Endothelial cell of umbilical vein (primary cell): ENCODE results near the gene FAM53B. TPM values are rescaled to one million over a fixed set of nuclear protein-coding genes. Genes with fewer than 3 reads are reported as not detected.

Experiments
- BruUV-seq: library from RNA; stranded (reverse); fragments of 400-500 nt; replicated peaks from 2 replicates; lab custom pipeline; 2021; lab: Mats Ljungman, UMichigan
- CTCF ChIA-PET: fragments of 300-600, 350-600 bp; sonication (Branson Sonifier 250); formaldehyde crosslinking; loops from one replicate; lab custom pipeline; 2021; ENCODE audit warnings: antibody characterized with exemption, inconsistent platforms; lab: Charles Lee
- POLR2A ChIA-PET: fragments of 300-600, 350-600 bp; sonication (Branson Sonifier 250); formaldehyde crosslinking; loops from one replicate; lab custom pipeline; 2021; ENCODE audit warnings: antibody characterized with exemption, inconsistent platforms; lab: Charles Lee
- DNase-seq: peaks from one replicate; pipeline ENCODE4 v3.0.0-alpha.2; 2011; ENCODE audit warnings: low read depth, low spot score
- FAIRE-seq: peaks from 2 replicates; lab custom pipeline; 2011; peaks lifted over from hg19 to GRCh38; lab: Jason Lieb, UNC
- H2AFZ ChIP-seq: 2 replicates; pipeline ENCODE4 v1.6.0; 2012; ENCODE audit warnings: low read depth, low read length, control low read depth, inconsistent platforms
- H3K27ac ChIP-seq: 2 replicates; pipeline ENCODE4 v1.5.1; 2011; ENCODE audit warnings: low read depth, mild to moderate bottlenecking, control low read depth, low read length, moderate library complexity; ENCODE audit not compliant: insufficient read depth
- H3K27me3 ChIP-seq, 2 experiments: 2 replicates each; pipeline versions ENCODE4 v1.6.0 to v1.6.1; 2011; ENCODE audit warnings: low read length in 2 of 2, mixed read lengths in 1 of 2; ENCODE audit not compliant: control insufficient read depth in 2 of 2, insufficient read depth in 2 of 2
- H3K36me3 ChIP-seq, 2 experiments: 2 replicates in 1 of 2; 3 replicates in 1 of 2; pipeline ENCODE4 v1.5.1; 2011; ENCODE audit warnings: low read length in 2 of 2, mild to moderate bottlenecking in 1 of 2, moderate library complexity in 1 of 2; ENCODE audit not compliant: control insufficient read depth in 2 of 2, insufficient read depth in 2 of 2; ENCODE audit errors: extremely low read depth in 1 of 2
- H3K4me1 ChIP-seq: 3 replicates; pipeline ENCODE4 v1.5.1; 2011; ENCODE audit warnings: mild to moderate bottlenecking, low read length; ENCODE audit not compliant: control insufficient read depth, insufficient read depth; ENCODE audit errors: extremely low read depth
- H3K4me2 ChIP-seq: 2 replicates; pipeline ENCODE4 v1.6.1; 2011; ENCODE audit warnings: low read length, control low read depth, mixed read lengths; ENCODE audit not compliant: insufficient read depth
- H3K4me3 ChIP-seq, 3 experiments: fragments of 200-600 bp in 1 of 3; sonication (generic), shearing (Covaris generic) in 1 of 3; replicated peaks in 1 of 3; 2 replicates each; pipeline ENCODE4 v1.5.1; 2011 to 2016; ENCODE audit warnings: control low read depth in 3 of 3, low read length in 3 of 3, mild to moderate bottlenecking in 2 of 3, inconsistent platforms in 1 of 3, low read depth in 1 of 3, moderate library complexity in 1 of 3; ENCODE audit not compliant: insufficient read depth in 1 of 3
- H3K79me2 ChIP-seq: 2 replicates; pipeline ENCODE4 v1.6.0; 2012; ENCODE audit warnings: low read length, inconsistent platforms; ENCODE audit not compliant: control insufficient read depth, insufficient read depth
- H3K9ac ChIP-seq: replicated peaks from 2 replicates; pipeline ENCODE3; 2011; ENCODE audit warnings: low read length, control low read depth; ENCODE audit not compliant: insufficient read depth; ENCODE audit errors: extremely low read depth
- H3K9me1 ChIP-seq: replicated peaks from 3 replicates; pipeline ENCODE4 v1.6.0; 2011; ENCODE audit warnings: mild to moderate bottlenecking, low read length; ENCODE audit not compliant: control insufficient read depth, insufficient read depth; ENCODE audit errors: extremely low read depth
- H3K9me3 ChIP-seq: replicated peaks from 2 replicates; pipeline ENCODE4 v1.5.1; 2012; ENCODE audit warnings: low read length, inconsistent platforms; ENCODE audit not compliant: control insufficient read depth, insufficient read depth
- H4K20me1 ChIP-seq: replicated peaks from 2 replicates; pipeline ENCODE3; 2011; ENCODE audit warnings: mild to moderate bottlenecking, low read length; ENCODE audit not compliant: control insufficient read depth, insufficient read depth; ENCODE audit errors: extremely low read depth
- CTCF ChIP-seq, 2 donors: IDR thresholded peaks; 1 replicate in 1 of 2; 2 replicates in 1 of 2; pipeline ENCODE4 v1.5.1; 2011; ENCODE audit warnings: low read length in 2 of 2, mild to moderate bottlenecking in 2 of 2, moderate library complexity in 2 of 2, control low read depth in 1 of 2, inconsistent platforms in 1 of 2, low read depth in 1 of 2; ENCODE audit not compliant: insufficient read depth in 1 of 2; ENCODE audit errors: extremely low read depth in 1 of 2
- EZH2 ChIP-seq: IDR thresholded peaks from 2 replicates; pipeline ENCODE4 v1.6.1; 2012; ENCODE audit warnings: borderline replicate concordance, low read depth, mild to moderate bottlenecking, moderate library complexity, low read length, inconsistent platforms; ENCODE audit not compliant: severe bottlenecking
- FOS ChIP-seq: IDR thresholded peaks from 2 replicates; pipeline ENCODE4 v1.6.1; 2011; ENCODE audit warnings: mild to moderate bottlenecking, low read length, moderate library complexity, borderline replicate concordance; ENCODE audit not compliant: insufficient read depth
- GATA2 ChIP-seq: IDR thresholded peaks from 2 replicates; pipeline ENCODE4 v1.7.0; 2011; ENCODE audit warnings: low read depth, mild to moderate bottlenecking, moderate library complexity, mixed read lengths, low read length; ENCODE audit not compliant: insufficient read length, insufficient read depth
- JUN ChIP-seq: IDR thresholded peaks from 2 replicates; pipeline ENCODE4 v1.6.1; 2011; ENCODE audit warnings: borderline replicate concordance, low read depth; ENCODE audit not compliant: insufficient read length, insufficient read depth
- MAX ChIP-seq: IDR thresholded peaks from 2 replicates; pipeline ENCODE4 v1.6.1; 2011; ENCODE audit not compliant: insufficient read depth, insufficient read length
- MYC ChIP-seq: IDR thresholded peaks from one replicate; pipeline ENCODE4 v1.6.1; 2011; ENCODE audit warnings: mild to moderate bottlenecking, low read depth, low read length
- POLR2A ChIP-seq: IDR thresholded peaks from 2 replicates; pipeline ENCODE4 v1.6.1; 2012; ENCODE audit warnings: low read depth, mild to moderate bottlenecking, control low read depth, low read length
- POLR2AphosphoS5 ChIP-seq: IDR thresholded peaks from 2 replicates; pipeline ENCODE4 v1.6.1; 2012; ENCODE audit warnings: low read depth, mild to moderate bottlenecking, control low read depth, low read length, moderate library complexity; ENCODE audit not compliant: insufficient read depth
- dilution Hi-C: fragments of 300-500 bp; cut with MboI; formaldehyde crosslinking; loops from one replicate; pipeline ENCODE4 v1.15.0; 2019; ENCODE audit warnings: low sequenced_read_pairs; ENCODE audit not compliant: extremely low pct_ligation_motif_present
- intact Hi-C: fragments of 100-400 bp; cut with micrococcal nuclease; formaldehyde crosslinking; loops from one replicate; pipeline ENCODE4 v1.10.0; 2022
- polyA plus RNA-seq, 4 experiments: library from polyadenylated mRNA; depleted of rRNA in 3 of 4; stranded (reverse) in 3 of 4; unstranded in 1 of 4; fragments of >200 nt; gene quantifications; 2 replicates each; pipeline versions ENCODE4 v1.2.1 to v1.2.3, GENCODE V29; 2011 to 2012; ENCODE audit warnings: missing spikeins in 1 of 4
- total RNA-seq: library from RNA; stranded (reverse); gene quantifications from 2 replicates; pipeline ENCODE4 v1.2.3, GENCODE V29; 2021

Gene FAM53B
- total and polyA plus RNA-seq, 2 donors (not counting 3 experiments of a cell fraction or from before 2014, with no cell fraction given): 8.5 to 21.1 TPM

GRCh38 chr10:124696446-124697392 is 47.5 kb downstream of the FAM53B start:
- Histone ChIP-seq H3K4me3 (no peak overlapping the region), H3K9me1 (no peaks in the 10 kb centered on the region), H3K79me2 (no peaks in the 10 kb centered on the region), H3K27me3 (no peaks in the 10 kb centered on the region), H3K27ac (no peak overlapping the region), H2AFZ (no peak overlapping the region), H3K9ac (no peak overlapping the region), H3K4me1 (peaks cover 8% of the 10 kb centered on the region), H3K4me2 (no peak overlapping the region), H3K36me3 (peaks cover 0 to 7% of the 10 kb centered on the region in 2 experiments), H4K20me1 (no peaks in the 10 kb centered on the region), H3K9me3 (no peaks in the 10 kb centered on the region)
- ChIA-PET POLR2A (no interaction called here), CTCF (interaction anchor here (1.2 kb wide), 1 partner anchor 13 kb away, joined by 3 read pairs; no protein-coding TSS in a partner anchor)
- no peak for DNase-seq
- no peak for TF ChIP-seq JUN
- TF ChIP-seq EZH2: no peak
- TF ChIP-seq POLR2A: no peak
- TF ChIP-seq MYC: no peak
- TF ChIP-seq GATA2: no peak
- TF ChIP-seq CTCF (IDR thresholded peaks at IDR 0.05; ENCODE audit: extremely low read depth in 1 of 2, insufficient read depth in 1 of 2, low read depth in 1 of 2, low read length in 2 of 2): no peak
- no peak for TF ChIP-seq POLR2AphosphoS5
- TF ChIP-seq MAX: no peak
- TF ChIP-seq FOS: no peak
- BruUV-seq: no TSS peak
- no peak for FAIRE-seq
- intact Hi-C loops (no loop called here), dilution Hi-C loops (no loop called here)
